Neural cell (in vitro differentiated cells): ENCODE results near the gene CNTNAP2. TPM values are rescaled to one million over a fixed set of nuclear protein-coding genes. Genes with fewer than 3 reads are reported as not detected.

Source experiments
- H2AFZ ChIP-seq: fragments of 200-600, 300-800 bp; sonication (generic), shearing (Covaris generic); 2 replicates; pipeline ENCODE4 v1.6.0; 2014; ENCODE audit warnings: low read depth, mild to moderate bottlenecking, antibody characterized with exemption, low read length, moderate library complexity
- H3F3A ChIP-seq: fragments of 200-600 bp; shearing (Covaris generic); 2 replicates; pipeline ENCODE4 v1.6.1; 2016; ENCODE audit warnings: mild to moderate bottlenecking, moderate library complexity, mixed read lengths, antibody characterized with exemption, low read length; ENCODE audit not compliant: insufficient read depth, poor library complexity, severe bottlenecking
- H3K27ac ChIP-seq: fragments of 200-600, 300-800 bp; sonication (generic), shearing (Covaris generic); 2 replicates; pipeline ENCODE4 v1.5.1; 2014; ENCODE audit warnings: mild to moderate bottlenecking, low read length, moderate library complexity
- H3K27me3 ChIP-seq: fragments of 300-800, 200-600 bp; sonication (generic), shearing (Covaris generic); 2 replicates; pipeline ENCODE4 v1.6.0; 2014; ENCODE audit warnings: mild to moderate bottlenecking, low read depth, low read length, moderate library complexity; ENCODE audit not compliant: insufficient read depth
- H3K36me3 ChIP-seq: fragments of 300-800, 200-600 bp; sonication (generic), shearing (Covaris generic); 2 replicates; pipeline ENCODE4 v1.5.1; 2014; ENCODE audit warnings: mild to moderate bottlenecking, antibody characterized with exemption, low read length, moderate library complexity; ENCODE audit not compliant: insufficient read depth
- H3K4me2 ChIP-seq: fragments of 300-800, 200-600 bp; sonication (generic), shearing (Covaris generic); 2 replicates; pipeline ENCODE4 v1.6.0; 2014; ENCODE audit warnings: mild to moderate bottlenecking, low read length
- H3K4me3 ChIP-seq: fragments of 300-800, 200-600 bp; sonication (generic), shearing (Covaris generic); 2 replicates; pipeline ENCODE4 v1.5.1; 2014; ENCODE audit warnings: mild to moderate bottlenecking, low read length, moderate library complexity
- H3K79me2 ChIP-seq: fragments of 200-600 bp; shearing (Covaris generic); replicated peaks from 2 replicates; pipeline ENCODE4 v1.6.0; 2014; ENCODE audit warnings: mild to moderate bottlenecking, low read length, moderate library complexity; ENCODE audit not compliant: insufficient read depth
- H3K9ac ChIP-seq: fragments of 300-800, 200-600 bp; sonication (generic), shearing (Covaris generic); 2 replicates; pipeline ENCODE4 v1.6.1; 2016; ENCODE audit warnings: mild to moderate bottlenecking, low read length, mixed read lengths
- H3K9me2 ChIP-seq: fragments of 200-600 bp; shearing (Covaris generic); 2 replicates; pipeline ENCODE4 v1.6.1; 2016; ENCODE audit warnings: mild to moderate bottlenecking, low read length, mixed read lengths; ENCODE audit not compliant: insufficient read depth
- H3K9me3 ChIP-seq: fragments of 200-600, 300-800 bp; sonication (generic), shearing (Covaris generic); 2 replicates; pipeline ENCODE4 v1.6.1; 2016; ENCODE audit warnings: mild to moderate bottlenecking, mixed run types, low read length, moderate library complexity, mixed read lengths
- H4K20me1 ChIP-seq: fragments of 200-600 bp; shearing (Covaris generic); 2 replicates; pipeline ENCODE4 v1.6.1; 2016; ENCODE audit warnings: mild to moderate bottlenecking, mixed run types; ENCODE audit not compliant: insufficient read depth
- EP300 ChIP-seq: fragments of 450-650 bp; conservative IDR thresholded peaks from 2 replicates; pipeline ENCODE4 v1.6.1; 2014; ENCODE audit warnings: antibody characterized with exemption, mild to moderate bottlenecking, moderate library complexity; ENCODE audit not compliant: poor library complexity, severe bottlenecking
- EZH2 ChIP-seq: fragments of 200-600, 300-800 bp; shearing (Covaris generic), sonication (generic); IDR thresholded peaks from 2 replicates; pipeline ENCODE4 v1.6.1; 2014; ENCODE audit warnings: antibody characterized with exemption, low read length, borderline replicate concordance, mild to moderate bottlenecking; ENCODE audit not compliant: insufficient read depth, poor library complexity, severe bottlenecking
- MXI1 ChIP-seq: fragments of 450-650 bp; conservative IDR thresholded peaks from 2 replicates; pipeline ENCODE4 v1.6.1; 2014; ENCODE audit warnings: antibody characterized with exemption, mild to moderate bottlenecking; ENCODE audit not compliant: poor library complexity, severe bottlenecking
- POLR2AphosphoS5 ChIP-seq: IDR thresholded peaks from 2 replicates; pipeline ENCODE4 v1.6.1; 2012
- RAD21 ChIP-seq: fragments of 450-650 bp; conservative IDR thresholded peaks from 2 replicates; pipeline ENCODE4 v1.6.1; 2014; ENCODE audit warnings: antibody characterized with exemption, mild to moderate bottlenecking, moderate library complexity
- SMC3 ChIP-seq: fragments of 450-650 bp; conservative IDR thresholded peaks from 2 replicates; pipeline ENCODE4 v1.6.1; 2014; ENCODE audit warnings: antibody characterized with exemption, mild to moderate bottlenecking, moderate library complexity; ENCODE audit not compliant: poor library complexity
- TAF1 ChIP-seq: IDR thresholded peaks from 2 replicates; pipeline ENCODE4 v1.6.1; 2012; ENCODE audit warnings: low read depth
- polyA plus RNA-seq: library from polyadenylated mRNA; depleted of rRNA; stranded (reverse); fragments of >200 nt; gene quantifications from 2 replicates; pipeline ENCODE4 v1.2.3, GENCODE V29; 2014
- TF ChIP-seq, protein P1 (sequence below): fragments of 450-650 bp; IDR thresholded peaks from 2 replicates; pipeline ENCODE4 v1.5.1; 2014; ENCODE audit warnings: antibody characterized with exemption, mild to moderate bottlenecking, moderate library complexity; ENCODE audit not compliant: poor library complexity, severe bottlenecking
- TF ChIP-seq, protein P2 (sequence below): IDR thresholded peaks from 2 replicates; pipeline ENCODE4 v1.6.1; 2012; ENCODE audit warnings: borderline replicate concordance

The CNTNAP2 gene
- polyA plus RNA-seq, 1 donor from 2014 or later, result 276 TPM

DNA sequence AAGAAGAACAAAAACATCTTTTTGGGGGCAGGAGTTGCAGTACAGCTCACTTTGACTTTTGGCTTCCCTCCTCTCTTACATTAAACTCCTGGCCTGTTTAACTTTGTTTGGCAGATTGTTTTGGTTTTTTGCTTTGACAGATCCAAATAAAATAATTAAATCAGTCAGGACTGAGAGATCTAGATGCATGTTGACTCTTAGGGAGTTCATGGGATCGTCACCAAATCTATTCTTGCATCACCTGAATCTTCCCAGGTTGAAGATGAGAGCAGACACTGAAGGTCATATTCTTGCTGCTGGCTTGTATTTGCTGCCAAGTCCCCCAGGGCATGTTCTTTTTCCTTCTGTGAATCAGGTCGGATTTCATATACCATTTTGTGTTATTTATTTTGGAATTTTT lies 759.4 kb downstream of the CNTNAP2 start:
- Histone ChIP-seq H3F3A (no peaks in the 10 kb centered on the region), H3K9me2 (no peaks in the 10 kb centered on the region), H3K4me2 (no peak overlapping the region), H3K4me3 (no peak overlapping the region), H3K27ac (no peak overlapping the region), H3K27me3 (no peaks in the 10 kb centered on the region), H3K79me2 (no peaks in the 10 kb centered on the region), H2AFZ (no peak overlapping the region), H4K20me1 (no peaks in the 10 kb centered on the region), H3K9ac (no peak overlapping the region), H3K9me3 (no peaks in the 10 kb centered on the region), H3K36me3 (no peaks in the 10 kb centered on the region)
- TF ChIP-seq TAF1 (no peak), MXI1 (no peak), POLR2AphosphoS5 (no peak), SMC3 (no peak), EP300 (no peak), RAD21 (no peak), EZH2 (no peak)
- TF ChIP-seq, protein P1, sequence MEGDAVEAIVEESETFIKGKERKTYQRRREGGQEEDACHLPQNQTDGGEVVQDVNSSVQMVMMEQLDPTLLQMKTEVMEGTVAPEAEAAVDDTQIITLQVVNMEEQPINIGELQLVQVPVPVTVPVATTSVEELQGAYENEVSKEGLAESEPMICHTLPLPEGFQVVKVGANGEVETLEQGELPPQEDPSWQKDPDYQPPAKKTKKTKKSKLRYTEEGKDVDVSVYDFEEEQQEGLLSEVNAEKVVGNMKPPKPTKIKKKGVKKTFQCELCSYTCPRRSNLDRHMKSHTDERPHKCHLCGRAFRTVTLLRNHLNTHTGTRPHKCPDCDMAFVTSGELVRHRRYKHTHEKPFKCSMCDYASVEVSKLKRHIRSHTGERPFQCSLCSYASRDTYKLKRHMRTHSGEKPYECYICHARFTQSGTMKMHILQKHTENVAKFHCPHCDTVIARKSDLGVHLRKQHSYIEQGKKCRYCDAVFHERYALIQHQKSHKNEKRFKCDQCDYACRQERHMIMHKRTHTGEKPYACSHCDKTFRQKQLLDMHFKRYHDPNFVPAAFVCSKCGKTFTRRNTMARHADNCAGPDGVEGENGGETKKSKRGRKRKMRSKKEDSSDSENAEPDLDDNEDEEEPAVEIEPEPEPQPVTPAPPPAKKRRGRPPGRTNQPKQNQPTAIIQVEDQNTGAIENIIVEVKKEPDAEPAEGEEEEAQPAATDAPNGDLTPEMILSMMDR, result no peak
- TF ChIP-seq, protein P2, sequence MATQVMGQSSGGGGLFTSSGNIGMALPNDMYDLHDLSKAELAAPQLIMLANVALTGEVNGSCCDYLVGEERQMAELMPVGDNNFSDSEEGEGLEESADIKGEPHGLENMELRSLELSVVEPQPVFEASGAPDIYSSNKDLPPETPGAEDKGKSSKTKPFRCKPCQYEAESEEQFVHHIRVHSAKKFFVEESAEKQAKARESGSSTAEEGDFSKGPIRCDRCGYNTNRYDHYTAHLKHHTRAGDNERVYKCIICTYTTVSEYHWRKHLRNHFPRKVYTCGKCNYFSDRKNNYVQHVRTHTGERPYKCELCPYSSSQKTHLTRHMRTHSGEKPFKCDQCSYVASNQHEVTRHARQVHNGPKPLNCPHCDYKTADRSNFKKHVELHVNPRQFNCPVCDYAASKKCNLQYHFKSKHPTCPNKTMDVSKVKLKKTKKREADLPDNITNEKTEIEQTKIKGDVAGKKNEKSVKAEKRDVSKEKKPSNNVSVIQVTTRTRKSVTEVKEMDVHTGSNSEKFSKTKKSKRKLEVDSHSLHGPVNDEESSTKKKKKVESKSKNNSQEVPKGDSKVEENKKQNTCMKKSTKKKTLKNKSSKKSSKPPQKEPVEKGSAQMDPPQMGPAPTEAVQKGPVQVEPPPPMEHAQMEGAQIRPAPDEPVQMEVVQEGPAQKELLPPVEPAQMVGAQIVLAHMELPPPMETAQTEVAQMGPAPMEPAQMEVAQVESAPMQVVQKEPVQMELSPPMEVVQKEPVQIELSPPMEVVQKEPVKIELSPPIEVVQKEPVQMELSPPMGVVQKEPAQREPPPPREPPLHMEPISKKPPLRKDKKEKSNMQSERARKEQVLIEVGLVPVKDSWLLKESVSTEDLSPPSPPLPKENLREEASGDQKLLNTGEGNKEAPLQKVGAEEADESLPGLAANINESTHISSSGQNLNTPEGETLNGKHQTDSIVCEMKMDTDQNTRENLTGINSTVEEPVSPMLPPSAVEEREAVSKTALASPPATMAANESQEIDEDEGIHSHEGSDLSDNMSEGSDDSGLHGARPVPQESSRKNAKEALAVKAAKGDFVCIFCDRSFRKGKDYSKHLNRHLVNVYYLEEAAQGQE, result no peak

DNA sequence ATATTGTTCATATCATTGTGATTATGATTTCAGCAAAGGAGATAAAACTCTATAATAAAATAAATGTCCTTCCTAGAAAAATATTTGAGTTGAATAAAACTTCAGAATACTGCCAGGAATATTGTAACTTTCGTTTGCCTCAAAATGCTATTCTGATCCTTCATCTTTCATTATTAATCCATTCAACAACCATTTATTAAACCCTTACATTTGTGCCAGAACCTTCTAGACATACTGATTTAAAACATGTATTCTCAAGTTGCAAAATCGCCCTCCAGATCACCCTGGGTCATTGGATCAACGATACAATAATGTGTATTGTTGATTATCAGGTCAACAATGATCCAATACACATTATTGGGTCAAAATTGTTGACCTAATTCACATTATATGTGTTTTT lies 759.8 kb downstream of the CNTNAP2 start:
- Histone ChIP-seq H3K9me2 (no peaks in the 10 kb centered on the region), H3K4me2 (no peak overlapping the region), H3F3A (no peaks in the 10 kb centered on the region), H3K9me3 (no peaks in the 10 kb centered on the region), H3K27me3 (no peaks in the 10 kb centered on the region), H3K4me3 (no peak overlapping the region), H3K79me2 (no peaks in the 10 kb centered on the region), H3K36me3 (no peaks in the 10 kb centered on the region), H2AFZ (no peak overlapping the region), H3K27ac (no peak overlapping the region), H3K9ac (no peak overlapping the region), H4K20me1 (no peaks in the 10 kb centered on the region)
- TF ChIP-seq POLR2AphosphoS5, result no peak
- TF ChIP-seq EZH2, result no peak
- TF ChIP-seq, protein P2, result no peak
- TF ChIP-seq TAF1, result no peak
- no peak for TF ChIP-seq RAD21
- no peak for TF ChIP-seq SMC3
- TF ChIP-seq MXI1, result no peak
- TF ChIP-seq, protein P1, result no peak
- no peak for TF ChIP-seq EP300
